Peyer's patch (tissue), 4 donors: ENCODE results near the gene STPG3.
"Not testable (repeated sequence)": the region's sequence is repeated elsewhere in the genome, so short reads cannot be mapped to it uniquely, and the experiment has no call there.

Experiments
- CTCF ChIP-seq, 6 experiments: fragments of 450-650 bp in 4 of 6; fragments of 200-600 bp in 2 of 6; sonication (generic) in 1 of 6; IDR thresholded peaks; one replicate each; pipeline ENCODE4 v1.5.1; 2017 to 2019; ENCODE audit warnings: antibody characterized with exemption in 6 of 6, mild to moderate bottlenecking in 3 of 6, moderate library complexity in 1 of 6
- POLR2A ChIP-seq, 2 donors: fragments of 450-650 bp; IDR thresholded peaks; one replicate each; pipeline ENCODE4 v1.5.1; 2017; ENCODE audit warnings: antibody characterized with exemption in 2 of 2, mild to moderate bottlenecking in 2 of 2, moderate library complexity in 2 of 2

GRCh38 chr9:137262173-137262908 lies 11.3 kb downstream of the STPG3 start:
- TF ChIP-seq CTCF (IDR thresholded peaks at IDR 0.05) = peak in 5 of 6 experiments; percentile 16 to 51 (median 47)
- not testable (repeated sequence) for TF ChIP-seq POLR2A (IDR thresholded peaks at IDR 0.05)
